PC-3 (cell line): Measurements from ENCODE around the gene MCM3.

Experiments
- CTCF ChIP-seq: fragments of 300-600 bp; sonication (generic); conservative IDR thresholded peaks from 2 replicates; pipeline ENCODE4 v1.5.1; 2017; ENCODE audit warnings: antibody characterized with exemption, low read depth, mild to moderate bottlenecking, low read length
- EZH2 ChIP-seq: fragments of 300-600 bp; sonication (generic); IDR thresholded peaks from one replicate; pipeline ENCODE4 v1.6.1; 2017; ENCODE audit warnings: antibody characterized with exemption, mild to moderate bottlenecking, low read length; ENCODE audit not compliant: unreplicated experiment
- EZH2phosphoT487 ChIP-seq: fragments of 300-600 bp; sonication (generic); IDR thresholded peaks from 2 replicates; pipeline ENCODE4 v1.6.1; 2018; ENCODE audit warnings: mild to moderate bottlenecking, antibody characterized with exemption, low read length, borderline replicate concordance

GRCh38 chr6:52276130-52276529 is 8.4 kb downstream of the MCM3 start:
- TF ChIP-seq CTCF (no peak), EZH2phosphoT487 (no peak), EZH2 (no peak)
